22Rv1 (cell line): ENCODE data around the gene UGP2.

Source experiments
- CTCF ChIP-seq: fragments of 450-650 bp; IDR thresholded peaks from 2 replicates; pipeline ENCODE4 v1.5.1; 2017; ENCODE audit warnings: mild to moderate bottlenecking
- ZFX ChIP-seq: fragments of 450-650 bp; IDR thresholded peaks from 2 replicates; pipeline ENCODE4 v1.6.1; 2017; ENCODE audit warnings: antibody characterized with exemption, borderline replicate concordance

GRCh38 chr2:63899639-63900038, 57.9 kb downstream of the UGP2 start:
- TF ChIP-seq CTCF, result no peak
- no peak for TF ChIP-seq ZFX
